GM23338 (cell line): Measurements from ENCODE around the gene ZBTB45. TPM values are rescaled to one million over a fixed set of nuclear protein-coding genes. Genes with fewer than 3 reads are reported as not detected.

Experiments used
- ATAC-seq: fragments of 200-7000 bp; cut with Tn5 transposase; 3 replicates; pipeline ENCODE4 v1.9.1; 2020
- DNase-seq: peaks from one replicate; pipeline ENCODE4 v3.0.0-alpha.2; 2015; ENCODE audit warnings: low spot score
- H2AFZ ChIP-seq: fragments of 200-600 bp; sonication (generic); 2 replicates; pipeline ENCODE4 v1.8.0; 2016; ENCODE audit warnings: antibody characterized with exemption, mild to moderate bottlenecking, moderate library complexity
- H3F3A ChIP-seq: fragments of 200-600 bp; sonication (generic); replicated peaks from 2 replicates; pipeline ENCODE4 v1.8.0; 2017; ENCODE audit warnings: antibody characterized with exemption, mixed run types, low read depth
- H3K27ac ChIP-seq: fragments of 200-600 bp; sonication (generic); 2 replicates; pipeline ENCODE4 v1.6.1; 2016; ENCODE audit warnings: low read depth
- H3K27me3 ChIP-seq: fragments of 200-600 bp; sonication (generic); 2 replicates; pipeline ENCODE4 v1.8.0; 2016; ENCODE audit warnings: mild to moderate bottlenecking, mixed run types, moderate library complexity; ENCODE audit not compliant: insufficient read depth
- H3K36me3 ChIP-seq: fragments of 200-600 bp; sonication (generic); 2 replicates; pipeline ENCODE4 v1.8.0; 2016; ENCODE audit warnings: mild to moderate bottlenecking; ENCODE audit not compliant: insufficient read depth
- H3K4me1 ChIP-seq: fragments of 200-600 bp; sonication (generic); 2 replicates; pipeline ENCODE4 v1.8.0; 2016; ENCODE audit warnings: mild to moderate bottlenecking, moderate library complexity; ENCODE audit not compliant: insufficient read depth
- H3K4me2 ChIP-seq: fragments of 200-600 bp; sonication (generic); 2 replicates; pipeline ENCODE4 v1.7.1; 2017; ENCODE audit warnings: mixed run types
- H3K4me3 ChIP-seq: fragments of 200-600 bp; sonication (generic); 2 replicates; pipeline ENCODE4 v1.6.1; 2016; ENCODE audit warnings: mixed run types
- H3K79me2 ChIP-seq: fragments of 200-600 bp; sonication (generic); replicated peaks from 2 replicates; pipeline ENCODE4 v1.8.0; 2017; ENCODE audit warnings: mild to moderate bottlenecking; ENCODE audit not compliant: insufficient read depth
- H3K9me2 ChIP-seq: fragments of 200-600 bp; sonication (generic); 2 replicates; pipeline ENCODE4 v1.8.0; 2017; ENCODE audit not compliant: insufficient read depth
- H4K20me1 ChIP-seq: fragments of 200-600 bp; sonication (generic); replicated peaks from 2 replicates; pipeline ENCODE4 v1.8.0; 2017; ENCODE audit warnings: mild to moderate bottlenecking; ENCODE audit not compliant: insufficient read depth
- H3K27ac Mint-ChIP-seq: 2 replicates; pipeline ENCODE4 v1.8.0; 2020; ENCODE audit warnings: inconsistent platforms, mild to moderate bottlenecking, moderate library complexity, mixed read lengths
- H3K27me3 Mint-ChIP-seq: 3 replicates; pipeline ENCODE4 v1.8.0; 2022; ENCODE audit warnings: low read depth, mild to moderate bottlenecking, moderate library complexity, mixed read lengths, inconsistent platforms; ENCODE audit not compliant: insufficient read depth, poor library complexity
- H3K36me3 Mint-ChIP-seq: 3 replicates; pipeline ENCODE4 v1.8.0; 2021; ENCODE audit warnings: low read depth, mild to moderate bottlenecking, inconsistent platforms, moderate library complexity, mixed read lengths
- H3K4me1 Mint-ChIP-seq: 3 replicates; pipeline ENCODE4 v1.8.0; 2020; ENCODE audit warnings: mild to moderate bottlenecking, inconsistent platforms, mixed read lengths
- H3K4me3 Mint-ChIP-seq: 3 replicates; pipeline ENCODE4 v1.8.0; 2021; ENCODE audit warnings: moderate library complexity, mild to moderate bottlenecking, inconsistent platforms, mixed read lengths
- H3K9me3 Mint-ChIP-seq: 3 replicates; pipeline ENCODE4 v1.8.0; 2020; ENCODE audit warnings: moderate library complexity, mild to moderate bottlenecking, inconsistent platforms, mixed read lengths
- CREB1 ChIP-seq: fragments of 250-450 bp; sonication (Bioruptor Pico); IDR thresholded peaks from 2 replicates; pipeline ENCODE4 v1.5.0; 2020; ENCODE audit warnings: low read depth, mild to moderate bottlenecking, moderate library complexity
- EZH2 ChIP-seq: fragments of 200-600 bp; sonication (generic); IDR thresholded peaks from one replicate; pipeline ENCODE4 v1.8.0; 2017; ENCODE audit warnings: antibody characterized with exemption, mild to moderate bottlenecking, low read depth; ENCODE audit not compliant: unreplicated experiment
- EZH2phosphoT487 ChIP-seq: fragments of 200-600 bp; sonication (generic); IDR thresholded peaks from one replicate; pipeline ENCODE4 v1.8.1; 2018; ENCODE audit warnings: antibody characterized with exemption; ENCODE audit not compliant: unreplicated experiment
- JUNB ChIP-seq: IDR thresholded peaks from one replicate; pipeline ENCODE4 v1.6.1; 2016; ENCODE audit warnings: antibody characterized with exemption; ENCODE audit not compliant: unreplicated experiment
- NANOG ChIP-seq: IDR thresholded peaks from 2 replicates; pipeline ENCODE4 v1.6.1; 2016; ENCODE audit warnings: antibody characterized with exemption, borderline replicate concordance
- POLR2AphosphoS5 ChIP-seq: IDR thresholded peaks from 2 replicates; pipeline ENCODE4 v1.6.1; 2016; ENCODE audit warnings: antibody characterized with exemption, low read depth
- REST ChIP-seq: IDR thresholded peaks from one replicate; pipeline ENCODE4 v1.6.1; 2018; ENCODE audit warnings: antibody characterized with exemption; ENCODE audit not compliant: unreplicated experiment
- STAT1 ChIP-seq: IDR thresholded peaks from one replicate; pipeline ENCODE4 v1.6.1; 2016; ENCODE audit warnings: antibody characterized with exemption; ENCODE audit not compliant: unreplicated experiment
- ZNF114 ChIP-seq: fragments of 250-450 bp; sonication (Bioruptor Pico); IDR thresholded peaks from 2 replicates; pipeline ENCODE4 v1.5.0; 2020; ENCODE audit warnings: mild to moderate bottlenecking, moderate library complexity
- ZNF331 ChIP-seq: fragments of 250-450 bp; sonication (Bioruptor Pico); IDR thresholded peaks from 2 replicates; pipeline ENCODE4 v1.5.0; 2020; ENCODE audit warnings: low read depth, mild to moderate bottlenecking, moderate library complexity
- polyA plus RNA-seq: library from polyadenylated mRNA; unstranded; fragments of >200 nt; fragmentation: Nextera tagmentation; extraction: Ambion mirVana; gene quantifications from 2 replicates; pipeline ENCODE4 v1.2.1, GENCODE V29; 2016
- total RNA-seq: library from RNA; depleted of rRNA; stranded (reverse); fragments of >200 nt; shearing (Covaris generic); gene quantifications from 2 replicates; pipeline ENCODE4 v1.2.3, GENCODE V29; 2014
- TF ChIP-seq, protein P1 (sequence below), 2 experiments: fragments of 200-600 bp in 1 of 2; sonication (generic) in 1 of 2; conservative IDR thresholded peaks; 2 replicates each; pipeline versions ENCODE4 v1.5.1 to v1.6.1; 2016 to 2017; ENCODE audit warnings: antibody characterized with exemption in 2 of 2, low read depth in 2 of 2, mild to moderate bottlenecking in 2 of 2, moderate library complexity in 1 of 2
- TF ChIP-seq, protein P2 (sequence below): IDR thresholded peaks from 2 replicates; pipeline ENCODE4 v1.6.1; 2016; ENCODE audit warnings: antibody characterized with exemption
- TF ChIP-seq, protein P3 (sequence below): fragments of 250-450 bp; sonication (Bioruptor Pico); IDR thresholded peaks from 2 replicates; pipeline ENCODE4 v1.5.0; 2020; ENCODE audit warnings: mild to moderate bottlenecking, moderate library complexity

Gene ZBTB45
- total and polyA plus RNA-seq, 2 experiments from 2014 or later = 9.5 to 10.4 TPM

- Mint-ChIP-seq H3K27ac (peak within 1 kb of the TSS; percentile 98), H3K4me3 (peak within 1 kb of the TSS; percentile 95), H3K4me1 (peaks cover 39% of the 10 kb centered on the region), H3K9me3 (peaks cover 8% of the 10 kb centered on the region; the same call in 2 of the 3 replicates), H3K27me3 (peaks cover 45% of the 10 kb centered on the region), H3K36me3 (peaks cover 73% of the 10 kb centered on the region)
- TF ChIP-seq ZNF331 (CRISPR knock-in tag) = no peak
- TF ChIP-seq EZH2phosphoT487 = no peak
- TF ChIP-seq REST = no peak
- TF ChIP-seq, protein P1, sequence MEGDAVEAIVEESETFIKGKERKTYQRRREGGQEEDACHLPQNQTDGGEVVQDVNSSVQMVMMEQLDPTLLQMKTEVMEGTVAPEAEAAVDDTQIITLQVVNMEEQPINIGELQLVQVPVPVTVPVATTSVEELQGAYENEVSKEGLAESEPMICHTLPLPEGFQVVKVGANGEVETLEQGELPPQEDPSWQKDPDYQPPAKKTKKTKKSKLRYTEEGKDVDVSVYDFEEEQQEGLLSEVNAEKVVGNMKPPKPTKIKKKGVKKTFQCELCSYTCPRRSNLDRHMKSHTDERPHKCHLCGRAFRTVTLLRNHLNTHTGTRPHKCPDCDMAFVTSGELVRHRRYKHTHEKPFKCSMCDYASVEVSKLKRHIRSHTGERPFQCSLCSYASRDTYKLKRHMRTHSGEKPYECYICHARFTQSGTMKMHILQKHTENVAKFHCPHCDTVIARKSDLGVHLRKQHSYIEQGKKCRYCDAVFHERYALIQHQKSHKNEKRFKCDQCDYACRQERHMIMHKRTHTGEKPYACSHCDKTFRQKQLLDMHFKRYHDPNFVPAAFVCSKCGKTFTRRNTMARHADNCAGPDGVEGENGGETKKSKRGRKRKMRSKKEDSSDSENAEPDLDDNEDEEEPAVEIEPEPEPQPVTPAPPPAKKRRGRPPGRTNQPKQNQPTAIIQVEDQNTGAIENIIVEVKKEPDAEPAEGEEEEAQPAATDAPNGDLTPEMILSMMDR (conservative IDR thresholded peaks at IDR 0.05; ENCODE audit: low read depth in 2 of 2) = peak; percentile 6 to 9; a peak in 1 of 4 replicates
- TF ChIP-seq STAT1 = no peak
- TF ChIP-seq JUNB = no peak
- TF ChIP-seq, protein P2, sequence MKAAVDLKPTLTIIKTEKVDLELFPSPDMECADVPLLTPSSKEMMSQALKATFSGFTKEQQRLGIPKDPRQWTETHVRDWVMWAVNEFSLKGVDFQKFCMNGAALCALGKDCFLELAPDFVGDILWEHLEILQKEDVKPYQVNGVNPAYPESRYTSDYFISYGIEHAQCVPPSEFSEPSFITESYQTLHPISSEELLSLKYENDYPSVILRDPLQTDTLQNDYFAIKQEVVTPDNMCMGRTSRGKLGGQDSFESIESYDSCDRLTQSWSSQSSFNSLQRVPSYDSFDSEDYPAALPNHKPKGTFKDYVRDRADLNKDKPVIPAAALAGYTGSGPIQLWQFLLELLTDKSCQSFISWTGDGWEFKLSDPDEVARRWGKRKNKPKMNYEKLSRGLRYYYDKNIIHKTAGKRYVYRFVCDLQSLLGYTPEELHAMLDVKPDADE = peak; percentile 86
- TF ChIP-seq EZH2 = no peak
- TF ChIP-seq, protein P3, sequence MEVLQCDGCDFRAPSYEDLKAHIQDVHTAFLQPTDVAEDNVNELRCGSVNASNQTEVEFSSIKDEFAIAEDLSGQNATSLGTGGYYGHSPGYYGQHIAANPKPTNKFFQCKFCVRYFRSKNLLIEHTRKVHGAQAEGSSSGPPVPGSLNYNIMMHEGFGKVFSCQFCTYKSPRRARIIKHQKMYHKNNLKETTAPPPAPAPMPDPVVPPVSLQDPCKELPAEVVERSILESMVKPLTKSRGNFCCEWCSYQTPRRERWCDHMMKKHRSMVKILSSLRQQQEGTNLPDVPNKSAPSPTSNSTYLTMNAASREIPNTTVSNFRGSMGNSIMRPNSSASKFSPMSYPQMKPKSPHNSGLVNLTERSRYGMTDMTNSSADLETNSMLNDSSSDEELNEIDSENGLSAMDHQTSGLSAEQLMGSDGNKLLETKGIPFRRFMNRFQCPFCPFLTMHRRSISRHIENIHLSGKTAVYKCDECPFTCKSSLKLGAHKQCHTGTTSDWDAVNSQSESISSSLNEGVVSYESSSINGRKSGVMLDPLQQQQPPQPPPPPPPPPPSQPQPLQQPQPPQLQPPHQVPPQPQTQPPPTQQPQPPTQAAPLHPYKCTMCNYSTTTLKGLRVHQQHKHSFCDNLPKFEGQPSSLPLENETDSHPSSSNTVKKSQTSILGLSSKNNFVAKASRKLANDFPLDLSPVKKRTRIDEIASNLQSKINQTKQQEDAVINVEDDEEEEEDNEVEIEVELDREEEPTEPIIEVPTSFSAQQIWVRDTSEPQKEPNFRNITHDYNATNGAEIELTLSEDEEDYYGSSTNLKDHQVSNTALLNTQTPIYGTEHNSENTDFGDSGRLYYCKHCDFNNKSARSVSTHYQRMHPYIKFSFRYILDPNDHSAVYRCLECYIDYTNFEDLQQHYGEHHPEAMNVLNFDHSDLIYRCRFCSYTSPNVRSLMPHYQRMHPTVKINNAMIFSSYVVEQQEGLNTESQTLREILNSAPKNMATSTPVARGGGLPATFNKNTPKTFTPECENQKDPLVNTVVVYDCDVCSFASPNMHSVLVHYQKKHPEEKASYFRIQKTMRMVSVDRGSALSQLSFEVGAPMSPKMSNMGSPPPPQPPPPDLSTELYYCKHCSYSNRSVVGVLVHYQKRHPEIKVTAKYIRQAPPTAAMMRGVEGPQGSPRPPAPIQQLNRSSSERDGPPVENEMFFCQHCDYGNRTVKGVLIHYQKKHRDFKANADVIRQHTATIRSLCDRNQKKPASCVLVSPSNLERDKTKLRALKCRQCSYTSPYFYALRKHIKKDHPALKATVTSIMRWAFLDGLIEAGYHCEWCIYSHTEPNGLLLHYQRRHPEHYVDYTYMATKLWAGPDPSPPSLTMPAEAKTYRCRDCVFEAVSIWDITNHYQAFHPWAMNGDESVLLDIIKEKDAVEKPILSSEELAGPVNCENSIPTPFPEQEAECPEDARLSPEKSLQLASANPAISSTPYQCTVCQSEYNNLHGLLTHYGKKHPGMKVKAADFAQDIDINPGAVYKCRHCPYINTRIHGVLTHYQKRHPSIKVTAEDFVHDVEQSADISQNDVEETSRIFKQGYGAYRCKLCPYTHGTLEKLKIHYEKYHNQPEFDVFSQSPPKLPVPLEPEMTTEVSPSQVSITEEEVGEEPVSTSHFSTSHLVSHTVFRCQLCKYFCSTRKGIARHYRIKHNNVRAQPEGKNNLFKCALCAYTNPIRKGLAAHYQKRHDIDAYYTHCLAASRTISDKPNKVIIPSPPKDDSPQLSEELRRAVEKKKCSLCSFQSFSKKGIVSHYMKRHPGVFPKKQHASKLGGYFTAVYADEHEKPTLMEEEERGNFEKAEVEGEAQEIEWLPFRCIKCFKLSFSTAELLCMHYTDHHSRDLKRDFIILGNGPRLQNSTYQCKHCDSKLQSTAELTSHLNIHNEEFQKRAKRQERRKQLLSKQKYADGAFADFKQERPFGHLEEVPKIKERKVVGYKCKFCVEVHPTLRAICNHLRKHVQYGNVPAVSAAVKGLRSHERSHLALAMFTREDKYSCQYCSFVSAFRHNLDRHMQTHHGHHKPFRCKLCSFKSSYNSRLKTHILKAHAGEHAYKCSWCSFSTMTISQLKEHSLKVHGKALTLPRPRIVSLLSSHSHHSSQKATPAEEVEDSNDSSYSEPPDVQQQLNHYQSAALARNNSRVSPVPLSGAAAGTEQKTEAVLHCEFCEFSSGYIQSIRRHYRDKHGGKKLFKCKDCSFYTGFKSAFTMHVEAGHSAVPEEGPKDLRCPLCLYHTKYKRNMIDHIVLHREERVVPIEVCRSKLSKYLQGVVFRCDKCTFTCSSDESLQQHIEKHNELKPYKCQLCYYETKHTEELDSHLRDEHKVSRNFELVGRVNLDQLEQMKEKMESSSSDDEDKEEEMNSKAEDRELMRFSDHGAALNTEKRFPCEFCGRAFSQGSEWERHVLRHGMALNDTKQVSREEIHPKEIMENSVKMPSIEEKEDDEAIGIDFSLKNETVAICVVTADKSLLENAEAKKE (CRISPR knock-in tag) = no peak
- TF ChIP-seq POLR2AphosphoS5 = peak; percentile 94
- TF ChIP-seq CREB1 (CRISPR knock-in tag) = peak; percentile 93
- TF ChIP-seq ZNF114 (CRISPR knock-in tag) = no peak
- TF ChIP-seq NANOG = no peak
- H3F3A ChIP-seq = peaks cover 69% of the 10 kb centered on the region
- peaks cover 1% of the 10 kb centered on the region for H4K20me1 ChIP-seq
- H3K27ac ChIP-seq = peak within 1 kb of the TSS; percentile 97
- peaks cover 17% of the 10 kb centered on the region for H3K4me1 ChIP-seq
- no peak within 1 kb of the TSS for H2AFZ ChIP-seq
- peak within 1 kb of the TSS; percentile 93 for H3K4me3 ChIP-seq
- no peaks in the 10 kb centered on the region; the same call in 1 of the 2 replicates for H3K9me2 ChIP-seq
- ATAC-seq = peak; percentile 55
- peaks cover 20% of the 10 kb centered on the region for H3K79me2 ChIP-seq
- H3K36me3 ChIP-seq = peaks cover 22% of the 10 kb centered on the region
- peak; percentile 99 for DNase-seq
- peak within 1 kb of the TSS; percentile 98 for H3K4me2 ChIP-seq
- H3K27me3 ChIP-seq = 0 out of 2 replicates have a peak, but pooled peaks cover under 1% of the 10 kb centered on the region
These were observed 35.1 kb upstream of the ZBTB45 start, which contains the start of gene CHMP2A for GRCh38 chr19:58554494-58555368. Gene CHMP2A, minus strand, starts transcription at chr19:58555105. Its CDS starts 893 bp downstream, at chr19:58554212.
